Activated T-cell treated with anti-CD3 and anti-CD28 coated beads, Interleukin-2, amount 50 U/mL, for 1 hour (primary cell): ENCODE results near the gene RPUSD3.

ENCODE experiments used
- DNase-seq: peaks from one replicate; pipeline ENCODE4 v3.0.0-alpha.2; 2020

The RPUSD3 gene

DNA sequence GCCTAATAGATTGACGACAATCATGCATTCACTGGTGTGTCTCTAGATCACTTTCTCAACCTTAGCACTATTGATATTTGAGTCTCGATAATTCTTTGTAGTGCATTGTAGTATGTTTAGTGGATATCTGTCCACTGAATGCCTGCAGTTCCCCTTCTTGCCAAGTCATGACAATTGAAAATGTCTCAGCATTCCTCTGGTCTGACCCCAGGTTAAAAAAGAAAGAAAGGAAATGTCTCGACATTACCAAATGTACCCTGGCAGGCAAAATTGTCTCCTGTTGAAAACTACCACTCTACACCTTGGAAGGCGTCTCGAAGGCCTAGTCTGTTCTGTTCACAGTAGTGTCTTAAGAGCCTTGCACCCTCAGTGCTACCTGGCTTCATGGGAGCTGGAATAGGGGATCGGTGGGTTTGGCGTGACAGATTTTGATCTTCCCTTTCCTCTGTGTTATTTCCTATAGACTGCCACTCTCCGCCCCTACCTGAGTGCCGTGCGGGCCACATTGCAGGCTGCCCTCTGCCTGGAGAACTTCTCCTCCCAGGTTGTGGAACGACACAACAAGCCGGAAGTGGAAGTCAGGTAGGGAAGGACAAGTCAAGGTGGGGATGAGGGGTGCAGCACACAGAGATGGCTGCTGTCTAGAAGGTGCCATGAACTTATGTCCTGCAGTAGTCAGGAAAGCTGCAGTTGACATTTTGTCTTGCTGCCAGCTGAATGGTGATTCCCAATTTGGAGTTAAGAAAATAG is 46.4 kb downstream of the RPUSD3 start:
- DNase-seq, result no peak

DNA sequence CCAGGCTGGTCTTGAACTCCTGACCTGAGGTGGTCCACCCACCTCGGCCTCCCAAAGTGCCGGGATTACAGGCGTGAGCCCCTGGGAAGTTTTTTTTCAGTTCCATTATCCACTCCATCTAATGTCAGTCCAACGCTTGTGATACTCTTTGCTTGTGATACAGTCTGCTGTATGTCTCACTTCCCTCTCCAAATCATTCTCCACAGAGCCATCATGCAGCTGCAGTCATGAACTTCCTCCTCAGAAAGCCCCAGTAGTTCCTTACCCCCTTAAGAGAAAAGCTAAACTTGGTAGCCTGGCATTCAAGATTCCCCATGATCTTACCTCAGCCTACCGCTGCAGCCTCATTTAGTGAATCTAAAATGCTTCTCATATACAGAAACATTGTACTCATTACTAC is 48.6 kb downstream of the RPUSD3 start:
- no peak for DNase-seq

DNA sequence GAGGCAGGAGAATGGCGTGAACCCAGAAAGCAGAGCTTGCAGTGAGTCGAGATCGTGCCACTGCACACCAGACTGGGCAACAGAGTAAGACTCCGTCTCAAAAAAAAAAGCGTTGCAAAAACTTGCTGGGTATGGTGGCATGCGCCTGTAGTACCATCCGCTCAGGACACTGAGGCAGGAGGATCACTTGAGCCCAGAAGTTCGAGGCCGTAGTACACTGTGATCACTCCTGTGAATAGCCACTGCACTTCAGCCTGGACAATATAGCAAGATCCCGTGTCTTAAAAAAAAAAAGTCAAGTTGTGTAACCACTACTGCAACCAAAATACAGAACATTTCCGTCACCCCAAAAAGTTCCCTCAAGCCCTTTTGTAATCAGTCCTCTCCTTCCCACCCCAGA is 49.4 kb downstream of the RPUSD3 start:
- no peak for DNase-seq

DNA sequence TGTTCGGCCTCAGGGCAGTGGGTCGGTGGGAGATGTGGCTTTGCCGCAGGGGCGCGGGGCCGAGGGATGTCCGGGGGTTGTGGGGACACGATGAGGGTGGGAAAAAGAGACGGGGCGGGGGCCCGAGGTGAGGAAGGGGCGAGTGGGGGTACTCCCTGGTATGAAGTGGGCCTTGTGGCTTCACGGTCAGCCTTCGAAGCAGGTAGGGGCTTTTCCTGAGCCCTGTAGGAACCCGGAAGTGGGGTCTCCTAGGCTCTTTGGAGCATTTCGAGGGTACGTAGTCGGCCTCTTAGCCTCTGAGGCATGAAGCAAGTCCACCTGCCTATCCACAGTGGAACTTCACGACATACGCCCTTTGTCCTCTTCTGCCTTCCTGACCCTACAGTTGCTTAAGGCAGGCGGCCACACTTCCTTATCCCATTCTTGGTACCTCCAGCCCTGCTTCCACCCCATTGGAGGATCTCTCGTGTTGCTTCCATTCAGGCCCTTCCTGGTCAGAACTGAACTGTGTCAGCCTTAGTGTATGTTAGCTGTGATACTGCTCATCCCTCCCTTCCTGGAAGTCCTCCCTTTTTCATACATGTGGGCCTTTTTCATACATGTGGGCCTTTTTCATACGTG is 50.5 kb downstream of the RPUSD3 start:
- DNase-seq, result no peak

DNA sequence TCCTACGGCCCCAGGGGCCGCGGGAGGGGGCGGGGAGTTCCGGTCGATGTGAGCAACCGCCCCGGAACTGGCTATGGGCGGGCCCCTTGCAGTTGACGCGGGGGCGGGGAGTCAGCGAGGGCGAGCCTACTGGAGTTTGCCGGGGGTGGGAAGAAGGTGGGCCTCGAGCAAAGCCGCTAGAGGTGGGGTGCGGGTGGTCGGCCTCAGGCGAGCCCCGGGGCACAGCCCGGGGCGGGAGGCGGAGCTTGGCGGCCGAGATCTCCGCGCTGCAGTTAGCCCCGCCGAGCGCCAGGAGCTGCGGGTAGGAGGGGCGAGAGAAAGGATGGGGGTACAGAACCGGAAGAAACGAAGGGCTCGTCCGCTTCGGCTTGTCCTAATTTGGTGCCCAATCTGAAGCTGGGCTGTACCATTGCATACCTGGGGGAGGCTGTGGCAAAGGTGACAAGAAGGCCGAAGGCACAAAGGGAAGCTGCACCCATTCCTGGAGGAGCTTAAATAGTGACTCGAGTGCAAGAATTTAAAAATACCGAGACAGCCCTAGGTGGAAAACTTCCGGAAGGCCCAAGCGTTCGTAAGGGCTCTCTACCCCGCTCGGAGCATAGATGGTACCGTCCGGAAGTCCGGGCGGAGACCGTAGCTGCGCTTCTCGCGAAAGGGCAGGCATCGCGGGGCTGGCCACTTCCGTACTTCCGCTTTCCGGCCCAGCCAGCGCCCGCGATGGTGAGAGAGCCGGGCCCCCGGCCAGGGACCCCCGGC is 51.2 kb downstream of the RPUSD3 start, which contains the start of the genes ARPC4 and TADA3:
TSS of gene ARPC4 (plus strand) at position 678 of the 756 bp plus-strand sequence. CDS start at position 718, 40 bp downstream.
TSS of gene TADA3 (minus strand) at position 69 of the 756 bp plus-strand sequence. CDS start 1,007 bp downstream, outside the sequence.
- DNase-seq, result peak; percentile 93

DNA sequence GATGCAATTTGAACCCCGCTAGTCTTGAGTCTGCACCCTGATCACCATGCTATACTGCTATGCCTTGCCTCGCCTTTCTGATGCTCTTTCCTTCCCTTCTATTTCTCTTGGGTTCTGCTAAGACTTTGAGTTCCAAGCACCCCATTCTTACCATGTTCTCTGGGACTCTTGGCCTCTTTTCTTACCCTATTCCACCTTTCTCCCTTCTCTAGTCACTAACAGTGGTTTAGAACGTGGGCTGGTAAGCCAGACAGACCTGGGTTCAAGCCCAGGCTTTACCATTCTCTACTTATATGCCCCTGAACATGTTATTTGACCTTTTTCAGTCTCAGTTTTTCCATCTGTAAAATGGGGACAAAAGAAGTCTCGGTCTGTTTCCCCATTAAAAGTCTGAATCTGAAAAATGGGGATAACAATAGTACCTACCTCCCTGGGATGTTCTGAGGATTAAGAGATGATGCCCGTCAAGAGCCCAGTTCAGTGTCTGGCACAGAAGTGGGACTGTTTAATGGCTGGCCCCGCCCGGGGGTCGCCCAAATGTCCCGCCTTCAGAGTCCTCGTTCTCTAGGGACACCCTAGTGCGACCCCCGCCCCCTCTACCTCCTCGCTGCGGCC is 51.9 kb downstream of the RPUSD3 start:
- DNase-seq, result no peak

DNA sequence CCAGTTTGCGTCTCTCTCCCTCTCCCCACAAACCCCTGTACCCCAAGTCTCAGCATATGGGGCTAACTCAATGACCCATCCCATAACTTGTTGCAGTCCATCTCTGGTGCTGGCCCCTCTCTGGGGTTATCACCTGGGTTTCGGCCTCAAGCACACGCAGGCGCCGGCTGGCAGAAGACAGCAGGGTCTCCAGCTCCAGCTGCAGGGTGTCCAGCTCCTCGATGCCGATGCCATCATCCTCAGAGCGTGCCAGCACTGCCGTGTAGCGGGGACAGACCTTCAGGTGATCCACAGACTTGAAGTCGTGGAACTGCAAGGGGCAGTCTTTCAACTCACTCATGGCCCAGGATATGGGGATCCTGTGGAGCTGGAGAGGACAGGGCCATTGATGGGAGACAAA is 52.7 kb downstream of the RPUSD3 start:
- no peak for DNase-seq
